Left ventricle myocardium superior (tissue), 1 donor: ENCODE measurements around the gene ALKBH4. TPM values are rescaled to one million over a fixed set of nuclear protein-coding genes. Genes with fewer than 3 reads are reported as not detected.
"Not testable (repeated sequence)": the region's sequence is repeated elsewhere in the genome, so short reads cannot be mapped to it uniquely, and the experiment has no call there.

Experiments used
- ATAC-seq: fragments of 200-7000 bp; cut with Tn5 transposase; one replicate; pipeline ENCODE4 v1.9.1; 2020; ENCODE audit warnings: mild to moderate bottlenecking, moderate library complexity
- DNase-seq: peaks from one replicate; pipeline ENCODE4 v3.0.0-alpha.2; 2020
- intact Hi-C: fragments of 100-400 bp; cut with micrococcal nuclease; formaldehyde crosslinking; loops from one replicate; pipeline ENCODE4 v1.11.0; 2022
- microRNA-seq: library from miRNA; unstranded; fragments of <30 nt; microRNA quantifications from one replicate; pipeline ENCODE4 v1.2.0, GENCODE V29; 2020; ENCODE audit warnings: borderline number of aligned reads
- total RNA-seq: library from RNA; stranded (reverse); fragmentation: NEBNext Ultra II Directional; extraction: Animal tissue kit (Norgen Biotek cat#: 25700); gene quantifications from one replicate; pipeline ENCODE4 v1.2.1, GENCODE V29; 2021
- donor health status: DM: no; HTN: yes; CAD: no; lungs with severe emphysema.

ALKBH4 gene
- total RNA-seq, 1 donor from 2014 or later: 4.5 TPM

GRCh38 chr7:102410918-102411317 is 53.7 kb downstream of the ALKBH4 start:
- intact Hi-C loops: no loop called here
- no peak for ATAC-seq
- DNase-seq: no peak

- no peak for DNase-seq
- no peak for ATAC-seq
- intact Hi-C loops: no loop called here
These were observed 54.5 kb downstream of the ALKBH4 start for GRCh38 chr7:102410123-102410522.

- no peak for ATAC-seq
- intact Hi-C loops: no loop called here
- DNase-seq: no peak
These were observed 55.3 kb downstream of the ALKBH4 start for GRCh38 chr7:102409340-102409739.

GRCh38 chr7:102408530-102408929 is 56.1 kb downstream of the ALKBH4 start:
- DNase-seq, intact Hi-C loops, ATAC-seq: not testable (repeated sequence)

- intact Hi-C loops: no loop called here
- no peak for DNase-seq
- no peak for ATAC-seq
These were observed 56.8 kb downstream of the ALKBH4 start for GRCh38 chr7:102407910-102408309.

Small RNAs within 50 kb of the gene (microRNA-seq; reads per million reads assigned to microRNA genes)
- gene MIR4467 (not detected), gene MIR5090 (not detected)

Other genes starting within 250 kb of the ALKBH4 start
- 0.99 TPM for gene SH2B2, start 178.0 kb downstream of the ALKBH4 start, total RNA-seq
- not detected for gene SPDYE6, start 108.4 kb downstream of the ALKBH4 start, total RNA-seq
- 11.8 TPM for gene PRKRIP1, start 68.5 kb downstream of the ALKBH4 start, total RNA-seq
- gene ORAI2, start 31.3 kb downstream of the ALKBH4 start, total RNA-seq: 3.1 TPM
- 10.4 TPM for gene LRWD1, start 121 bp upstream of the ALKBH4 start, total RNA-seq
- 49.6 TPM for gene POLR2J, start 14.1 kb upstream of the ALKBH4 start, total RNA-seq
- gene RASA4B, start 52.9 kb upstream of the ALKBH4 start, total RNA-seq: 7.5 TPM
- gene UPK3BL2, start 78.8 kb upstream of the ALKBH4 start, total RNA-seq: 2.9 TPM
- gene SPDYE2, start 86.4 kb upstream of the ALKBH4 start, total RNA-seq: not detected
- 11.1 TPM for gene POLR2J3, start 107.7 kb upstream of the ALKBH4 start, total RNA-seq
- 20.2 TPM for gene RASA4, start 151.9 kb upstream of the ALKBH4 start, total RNA-seq
- 13.0 TPM for gene UPK3BL1, start 177.9 kb upstream of the ALKBH4 start, total RNA-seq
- not detected for gene SPDYE2B, start 185.5 kb upstream of the ALKBH4 start, total RNA-seq
- 3.4 TPM for gene POLR2J2, start 206.8 kb upstream of the ALKBH4 start, total RNA-seq